K562 (cell line): ENCODE results near the gene SH3TC1. TPM values are rescaled to one million over a fixed set of nuclear protein-coding genes. Genes with fewer than 3 reads are reported as not detected.

Experiments used
- MTA3 ChIP-seq: fragments of 450-650 bp; formaldehyde crosslinking; IDR thresholded peaks from 2 replicates; pipeline ENCODE4 v1.6.1; 2017; ENCODE audit warnings: mild to moderate bottlenecking, borderline replicate concordance
- PML ChIP-seq: IDR thresholded peaks from 2 replicates; pipeline ENCODE4 v1.6.1; 2012; ENCODE audit warnings: low read length, inconsistent platforms
- SMARCA4 ChIP-seq: fragments of 450-650 bp; IDR thresholded peaks from 2 replicates; pipeline ENCODE4 v1.6.1; 2016
- ZFX ChIP-seq: sonication (generic); formaldehyde crosslinking; IDR thresholded peaks from 2 replicates; pipeline ENCODE4 v1.8.0; 2022; ENCODE audit warnings: mild to moderate bottlenecking, missing genetic modification reagents, moderate library complexity
- ZNF511 ChIP-seq: sonication (generic); formaldehyde crosslinking; IDR thresholded peaks from 2 replicates; pipeline ENCODE4 v1.8.0; 2022; ENCODE audit warnings: mild to moderate bottlenecking, missing genetic modification reagents
- polyA plus RNA-seq, 8 experiments: library from polyadenylated mRNA; depleted of rRNA in 4 of 8; stranded (reverse) in 5 of 8; unstranded in 3 of 8; fragments of >200 nt; fragmentation: Nextera tagmentation in 2 of 8; fragmentation: Illumina TruSeq in 1 of 8; extraction: Ambion mirVana in 2 of 8; extraction: Trizol in 1 of 8; gene quantifications; 2 replicates each; pipeline versions ENCODE4 v1.2.1 to v1.2.3, GENCODE V29; 2011 to 2014; ENCODE audit warnings: inconsistent platforms in 1 of 8, missing spikeins in 1 of 8
- total RNA-seq, 7 experiments: library from RNA; depleted of rRNA in 6 of 7; stranded (reverse); fragments of >200 nt in 6 of 7; fragmentation: Illumina TruSeq in 2 of 7; extraction: Trizol in 2 of 7; gene quantifications; 2 replicates each; pipeline versions ENCODE4 v1.2.1 to v1.2.3, GENCODE V29; 2011 to 2021; ENCODE audit warnings: low replicate concordance in 1 of 7
- TF ChIP-seq, protein P1 (sequence below): sonication (generic); IDR thresholded peaks from 2 replicates; pipeline ENCODE4 v1.6.1; 2016
- TF ChIP-seq, protein P2 (sequence below): fragments of 450-650 bp; formaldehyde crosslinking; IDR thresholded peaks from 2 replicates; pipeline ENCODE4 v1.4.0; 2022; ENCODE audit warnings: mild to moderate bottlenecking, moderate library complexity
- TF ChIP-seq, protein P3 (sequence below), 2 experiments: fragments of 450-650 bp in 1 of 2; IDR thresholded peaks; 2 replicates each; pipeline ENCODE4 v1.6.1; 2011 to 2017; ENCODE audit warnings: low read depth in 2 of 2, antibody characterized with exemption in 1 of 2, borderline replicate concordance in 1 of 2, low read length in 1 of 2, mild to moderate bottlenecking in 1 of 2, mixed read lengths in 1 of 2; ENCODE audit not compliant: control insufficient read depth in 1 of 2
- TF ChIP-seq, protein P4 (sequence below): fragments of 250-450 bp; sonication (Bioruptor Pico); IDR thresholded peaks from 2 replicates; pipeline ENCODE4 v1.6.1; 2021; ENCODE audit warnings: mild to moderate bottlenecking
- TF ChIP-seq, protein P5 (sequence below): fragments of 200-400 bp; formaldehyde crosslinking; IDR thresholded peaks from 2 replicates; pipeline ENCODE4 v1.6.1; 2017; ENCODE audit warnings: mild to moderate bottlenecking, low read depth, low read length, moderate library complexity

Gene SH3TC1
- total and polyA plus RNA-seq, 9 of the 15 experiments (the other 6 are each of a cell fraction or from before 2014, with no cell fraction given), result 0.04 to 2.1 (median 0.48) TPM; not detected in 1

DNA sequence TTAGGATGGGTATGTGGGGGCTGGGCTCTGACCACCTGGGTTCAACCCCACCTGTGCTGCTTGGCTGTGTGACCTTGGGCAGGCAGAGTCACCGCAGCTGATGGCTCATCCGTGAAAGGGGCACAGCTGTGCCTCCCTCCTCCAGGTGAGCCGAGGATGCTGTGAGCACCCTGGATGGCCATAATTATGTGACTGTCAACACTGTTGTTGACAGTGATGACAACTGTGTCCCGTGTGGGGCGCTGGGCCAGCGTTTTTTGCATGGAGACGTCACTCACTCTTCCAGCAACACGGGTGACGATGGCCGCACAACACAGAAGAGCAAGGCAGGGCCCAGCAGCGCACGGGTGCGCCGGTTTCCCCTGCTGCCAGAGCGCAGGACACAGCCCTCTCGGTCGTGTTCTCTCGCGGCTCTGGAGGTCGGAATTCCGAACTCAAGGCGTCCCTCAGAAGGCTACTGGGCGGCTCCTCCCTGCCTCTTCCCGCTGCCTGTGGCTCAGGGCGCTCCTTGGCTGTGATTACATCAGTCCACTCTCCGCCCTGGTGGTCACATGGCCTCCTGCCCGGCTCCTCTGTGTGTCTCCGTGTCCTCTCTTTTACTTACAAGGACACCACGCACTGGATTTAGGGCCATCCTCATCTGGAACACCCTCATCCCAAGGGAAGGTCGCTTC, 1.3 kb downstream of the SH3TC1 start (continued):
- TF ChIP-seq, protein P1, sequence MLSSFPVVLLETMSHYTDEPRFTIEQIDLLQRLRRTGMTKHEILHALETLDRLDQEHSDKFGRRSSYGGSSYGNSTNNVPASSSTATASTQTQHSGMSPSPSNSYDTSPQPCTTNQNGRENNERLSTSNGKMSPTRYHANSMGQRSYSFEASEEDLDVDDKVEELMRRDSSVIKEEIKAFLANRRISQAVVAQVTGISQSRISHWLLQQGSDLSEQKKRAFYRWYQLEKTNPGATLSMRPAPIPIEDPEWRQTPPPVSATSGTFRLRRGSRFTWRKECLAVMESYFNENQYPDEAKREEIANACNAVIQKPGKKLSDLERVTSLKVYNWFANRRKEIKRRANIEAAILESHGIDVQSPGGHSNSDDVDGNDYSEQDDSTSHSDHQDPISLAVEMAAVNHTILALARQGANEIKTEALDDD, result no peak
- TF ChIP-seq, protein P2, sequence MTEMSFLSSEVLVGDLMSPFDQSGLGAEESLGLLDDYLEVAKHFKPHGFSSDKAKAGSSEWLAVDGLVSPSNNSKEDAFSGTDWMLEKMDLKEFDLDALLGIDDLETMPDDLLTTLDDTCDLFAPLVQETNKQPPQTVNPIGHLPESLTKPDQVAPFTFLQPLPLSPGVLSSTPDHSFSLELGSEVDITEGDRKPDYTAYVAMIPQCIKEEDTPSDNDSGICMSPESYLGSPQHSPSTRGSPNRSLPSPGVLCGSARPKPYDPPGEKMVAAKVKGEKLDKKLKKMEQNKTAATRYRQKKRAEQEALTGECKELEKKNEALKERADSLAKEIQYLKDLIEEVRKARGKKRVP (CRISPR knock-in tag), result peak; percentile 88
- TF ChIP-seq, protein P3, sequence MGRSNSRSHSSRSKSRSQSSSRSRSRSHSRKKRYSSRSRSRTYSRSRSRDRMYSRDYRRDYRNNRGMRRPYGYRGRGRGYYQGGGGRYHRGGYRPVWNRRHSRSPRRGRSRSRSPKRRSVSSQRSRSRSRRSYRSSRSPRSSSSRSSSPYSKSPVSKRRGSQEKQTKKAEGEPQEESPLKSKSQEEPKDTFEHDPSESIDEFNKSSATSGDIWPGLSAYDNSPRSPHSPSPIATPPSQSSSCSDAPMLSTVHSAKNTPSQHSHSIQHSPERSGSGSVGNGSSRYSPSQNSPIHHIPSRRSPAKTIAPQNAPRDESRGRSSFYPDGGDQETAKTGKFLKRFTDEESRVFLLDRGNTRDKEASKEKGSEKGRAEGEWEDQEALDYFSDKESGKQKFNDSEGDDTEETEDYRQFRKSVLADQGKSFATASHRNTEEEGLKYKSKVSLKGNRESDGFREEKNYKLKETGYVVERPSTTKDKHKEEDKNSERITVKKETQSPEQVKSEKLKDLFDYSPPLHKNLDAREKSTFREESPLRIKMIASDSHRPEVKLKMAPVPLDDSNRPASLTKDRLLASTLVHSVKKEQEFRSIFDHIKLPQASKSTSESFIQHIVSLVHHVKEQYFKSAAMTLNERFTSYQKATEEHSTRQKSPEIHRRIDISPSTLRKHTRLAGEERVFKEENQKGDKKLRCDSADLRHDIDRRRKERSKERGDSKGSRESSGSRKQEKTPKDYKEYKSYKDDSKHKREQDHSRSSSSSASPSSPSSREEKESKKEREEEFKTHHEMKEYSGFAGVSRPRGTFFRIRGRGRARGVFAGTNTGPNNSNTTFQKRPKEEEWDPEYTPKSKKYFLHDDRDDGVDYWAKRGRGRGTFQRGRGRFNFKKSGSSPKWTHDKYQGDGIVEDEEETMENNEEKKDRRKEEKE (IDR thresholded peaks at IDR 0.05; ENCODE audit: borderline replicate concordance in 1 of 2, control insufficient read depth in 1 of 2, low read depth in 2 of 2, low read length in 1 of 2), result no peak
- TF ChIP-seq ZNF511 (CRISPR knock-in tag) (no peak), SMARCA4 (no peak), ZFX (CRISPR knock-in tag) (no peak), MTA3 (no peak), PML (no peak)
- TF ChIP-seq, protein P4, sequence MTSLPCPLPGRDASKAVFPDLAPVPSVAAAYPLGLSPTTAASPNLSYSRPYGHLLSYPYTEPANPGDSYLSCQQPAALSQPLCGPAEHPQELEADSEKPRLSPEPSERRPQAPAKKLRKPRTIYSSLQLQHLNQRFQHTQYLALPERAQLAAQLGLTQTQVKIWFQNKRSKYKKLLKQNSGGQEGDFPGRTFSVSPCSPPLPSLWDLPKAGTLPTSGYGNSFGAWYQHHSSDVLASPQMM (CRISPR knock-in tag), result no peak
- TF ChIP-seq, protein P5, sequence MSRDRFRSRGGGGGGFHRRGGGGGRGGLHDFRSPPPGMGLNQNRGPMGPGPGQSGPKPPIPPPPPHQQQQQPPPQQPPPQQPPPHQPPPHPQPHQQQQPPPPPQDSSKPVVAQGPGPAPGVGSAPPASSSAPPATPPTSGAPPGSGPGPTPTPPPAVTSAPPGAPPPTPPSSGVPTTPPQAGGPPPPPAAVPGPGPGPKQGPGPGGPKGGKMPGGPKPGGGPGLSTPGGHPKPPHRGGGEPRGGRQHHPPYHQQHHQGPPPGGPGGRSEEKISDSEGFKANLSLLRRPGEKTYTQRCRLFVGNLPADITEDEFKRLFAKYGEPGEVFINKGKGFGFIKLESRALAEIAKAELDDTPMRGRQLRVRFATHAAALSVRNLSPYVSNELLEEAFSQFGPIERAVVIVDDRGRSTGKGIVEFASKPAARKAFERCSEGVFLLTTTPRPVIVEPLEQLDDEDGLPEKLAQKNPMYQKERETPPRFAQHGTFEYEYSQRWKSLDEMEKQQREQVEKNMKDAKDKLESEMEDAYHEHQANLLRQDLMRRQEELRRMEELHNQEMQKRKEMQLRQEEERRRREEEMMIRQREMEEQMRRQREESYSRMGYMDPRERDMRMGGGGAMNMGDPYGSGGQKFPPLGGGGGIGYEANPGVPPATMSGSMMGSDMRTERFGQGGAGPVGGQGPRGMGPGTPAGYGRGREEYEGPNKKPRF, result no peak
